GM23248 (cell line): Measurements from ENCODE around the gene THOC7.

Experiments
- EZH2 ChIP-seq: fragments of 200-600 bp; sonication (generic); IDR thresholded peaks from 2 replicates; pipeline ENCODE4 v1.6.1; 2018; ENCODE audit warnings: antibody characterized with exemption, mild to moderate bottlenecking; ENCODE audit not compliant: insufficient read depth, poor library complexity, severe bottlenecking
- EZH2phosphoT487 ChIP-seq: fragments of 200-600 bp; sonication (generic); IDR thresholded peaks from 2 replicates; pipeline ENCODE4 v1.6.1; 2018; ENCODE audit warnings: antibody characterized with exemption, moderate library complexity, mild to moderate bottlenecking, low read depth; ENCODE audit not compliant: insufficient read depth

- TF ChIP-seq EZH2 (no peak), EZH2phosphoT487 (no peak)
These were observed 21.5 kb downstream of the THOC7 start for GRCh38 chr3:63842127-63842526.
